ENCODE results near the gene RABGAP1L.

The RABGAP1L gene

GRCh38 chr1:174415506-174415905 is 256.2 kb downstream of the RABGAP1L start:
- no peak overlapping the region for H3K4me3 Mint-ChIP-seq
- ATAC-seq (no peak), DNase-seq (no peak)
- peaks cover 24% of the 10 kb centered on the region for H3K4me1 Mint-ChIP-seq
- H3K27ac Mint-ChIP-seq = no peak overlapping the region
- peaks cover 12 to 16% of the 10 kb centered on the region in 2 donors for H3K9me3 Mint-ChIP-seq
- no peaks in the 10 kb centered on the region for H3K27me3 Mint-ChIP-seq

- ATAC-seq (no peak), DNase-seq (no peak)
- Mint-ChIP-seq H3K4me3 (no peak overlapping the region), H3K4me1 (peaks cover 11% of the 10 kb centered on the region), H3K9me3 (no peaks in the 10 kb centered on the region), H3K27me3 (no peaks in the 10 kb centered on the region), H3K27ac (no peak overlapping the region)
These were observed 258.6 kb downstream of the RABGAP1L start for GRCh38 chr1:174417921-174418320.

GRCh38 chr1:174425121-174425520 is 265.8 kb downstream of the RABGAP1L start:
- Mint-ChIP-seq H3K4me3 (no peak overlapping the region), H3K9me3 (no peaks in the 10 kb centered on the region), H3K4me1 (no peaks in the 10 kb centered on the region), H3K27me3 (no peaks in the 10 kb centered on the region), H3K27ac (no peak overlapping the region)
- DNase-seq = no peak
- ATAC-seq = no peak

GRCh38 chr1:174426153-174426552 is 266.8 kb downstream of the RABGAP1L start:
- no peak for ATAC-seq
- Mint-ChIP-seq H3K4me1 (no peaks in the 10 kb centered on the region), H3K4me3 (no peak overlapping the region), H3K9me3 (no peaks in the 10 kb centered on the region), H3K27me3 (no peaks in the 10 kb centered on the region), H3K27ac (no peak overlapping the region)
- no peak for DNase-seq

- no peak overlapping the region for H3K4me3 Mint-ChIP-seq
These were observed 268.7 kb downstream of the RABGAP1L start for GRCh38 chr1:174428033-174428432.

GRCh38 chr1:174428739-174429138 is 269.4 kb downstream of the RABGAP1L start:
- Mint-ChIP-seq H3K9me3 (no peaks in the 10 kb centered on the region), H3K4me3 (no peak overlapping the region), H3K4me1 (no peaks in the 10 kb centered on the region), H3K27me3 (no peaks in the 10 kb centered on the region), H3K27ac (no peak overlapping the region)
- DNase-seq (no peak), ATAC-seq (no peak)

More at GRCh38 chr1:174428033-174428432, 268.7 kb downstream of the RABGAP1L start:
- H3K27me3 Mint-ChIP-seq = no peaks in the 10 kb centered on the region
- H3K4me1 Mint-ChIP-seq = no peaks in the 10 kb centered on the region
- no peaks in the 10 kb centered on the region for H3K9me3 Mint-ChIP-seq
- no peak for DNase-seq
- H3K27ac Mint-ChIP-seq = no peak overlapping the region
- ATAC-seq = no peak

- DNase-seq = no peak
- H3K27me3 Mint-ChIP-seq = no peaks in the 10 kb centered on the region
- H3K9me3 Mint-ChIP-seq = peaks cover 5 to 8% of the 10 kb centered on the region in 2 donors
- H3K27ac Mint-ChIP-seq = no peak overlapping the region
- H3K4me1 Mint-ChIP-seq = no peaks in the 10 kb centered on the region
- ATAC-seq = no peak
- H3K4me3 Mint-ChIP-seq = no peak overlapping the region
These were observed 274.1 kb downstream of the RABGAP1L start for GRCh38 chr1:174433451-174433850.

- peaks cover 5% of the 10 kb centered on the region for H3K4me1 Mint-ChIP-seq
- ATAC-seq (no peak), DNase-seq (no peak)
- no peak overlapping the region for H3K4me3 Mint-ChIP-seq
- no peaks in the 10 kb centered on the region for H3K27me3 Mint-ChIP-seq
- H3K27ac Mint-ChIP-seq = no peak overlapping the region
- H3K9me3 Mint-ChIP-seq = no peaks in the 10 kb centered on the region
These were observed 286.0 kb downstream of the RABGAP1L start for GRCh38 chr1:174445351-174445750.

GRCh38 chr1:174445817-174446216 is 286.5 kb downstream of the RABGAP1L start:
- H3K27ac Mint-ChIP-seq = peak overlapping the region in 1 of 2 donors; percentile 64

GRCh38 chr1:174447866-174448530 is 288.7 kb downstream of the RABGAP1L start, which contains the start of gene GPR52:
TSS of gene GPR52 (plus strand) at chr1:174447964. CDS start at chr1:174448112, 148 bp downstream.
- H3K4me1 Mint-ChIP-seq = peaks cover 5% of the 10 kb centered on the region
- H3K4me3 Mint-ChIP-seq = no peak within 1 kb of the TSS
- ATAC-seq (no peak), DNase-seq (no peak)
- H3K9me3 Mint-ChIP-seq = no peaks in the 10 kb centered on the region
- H3K27me3 Mint-ChIP-seq = no peaks in the 10 kb centered on the region
- no peak within 1 kb of the TSS for H3K27ac Mint-ChIP-seq

More at GRCh38 chr1:174445817-174446216, 286.5 kb downstream of the RABGAP1L start:
- H3K4me3 Mint-ChIP-seq = no peak overlapping the region
- ATAC-seq (no peak), DNase-seq (no peak)
- H3K27me3 Mint-ChIP-seq = no peaks in the 10 kb centered on the region
- H3K4me1 Mint-ChIP-seq = peaks cover 5% of the 10 kb centered on the region
- H3K9me3 Mint-ChIP-seq = no peaks in the 10 kb centered on the region

- H3K4me1 Mint-ChIP-seq = peaks cover 5% of the 10 kb centered on the region
- H3K4me3 Mint-ChIP-seq = no peak overlapping the region
- ATAC-seq (no peak), DNase-seq (no peak)
- H3K27ac Mint-ChIP-seq = no peak overlapping the region
- no peaks in the 10 kb centered on the region for H3K9me3 Mint-ChIP-seq
- H3K27me3 Mint-ChIP-seq = no peaks in the 10 kb centered on the region
These were observed 289.2 kb downstream of the RABGAP1L start for GRCh38 chr1:174448531-174448883.

GRCh38 chr1:174448974-174449373 is 289.7 kb downstream of the RABGAP1L start:
- Mint-ChIP-seq H3K4me1 (peaks cover 5% of the 10 kb centered on the region), H3K4me3 (no peak overlapping the region), H3K27ac (no peak overlapping the region), H3K9me3 (no peaks in the 10 kb centered on the region), H3K27me3 (no peaks in the 10 kb centered on the region)
- ATAC-seq (no peak), DNase-seq (no peak)

GRCh38 chr1:174451408-174451807 is 292.1 kb downstream of the RABGAP1L start:
- no peak overlapping the region for H3K4me3 Mint-ChIP-seq
- no peak for DNase-seq
- no peaks in the 10 kb centered on the region for H3K27me3 Mint-ChIP-seq
- no peak overlapping the region for H3K27ac Mint-ChIP-seq
- H3K9me3 Mint-ChIP-seq = no peaks in the 10 kb centered on the region
- ATAC-seq = no peak
- H3K4me1 Mint-ChIP-seq = no peaks in the 10 kb centered on the region

- ATAC-seq = no peak
These were observed 306.5 kb downstream of the RABGAP1L start for GRCh38 chr1:174465855-174466254.

GRCh38 chr1:174466607-174467006 is 307.3 kb downstream of the RABGAP1L start:
- Mint-ChIP-seq H3K4me3 (no peak overlapping the region), H3K4me1 (no peaks in the 10 kb centered on the region), H3K9me3 (no peaks in the 10 kb centered on the region), H3K27me3 (no peaks in the 10 kb centered on the region), H3K27ac (no peak overlapping the region)
- DNase-seq (no peak), ATAC-seq (no peak)

More at GRCh38 chr1:174465855-174466254, 306.5 kb downstream of the RABGAP1L start:
- no peak overlapping the region for H3K27ac Mint-ChIP-seq
- H3K4me3 Mint-ChIP-seq = no peak overlapping the region
- DNase-seq = no peak
- H3K9me3 Mint-ChIP-seq = no peaks in the 10 kb centered on the region
- no peaks in the 10 kb centered on the region for H3K4me1 Mint-ChIP-seq
- H3K27me3 Mint-ChIP-seq = no peaks in the 10 kb centered on the region

GRCh38 chr1:174469052-174469451 is 309.7 kb downstream of the RABGAP1L start:
- no peaks in the 10 kb centered on the region for H3K9me3 Mint-ChIP-seq
- H3K27me3 Mint-ChIP-seq = no peaks in the 10 kb centered on the region
- no peaks in the 10 kb centered on the region for H3K4me1 Mint-ChIP-seq
- no peak overlapping the region for H3K27ac Mint-ChIP-seq
- H3K4me3 Mint-ChIP-seq = no peak overlapping the region
- ATAC-seq = no peak
- no peak for DNase-seq

GRCh38 chr1:174469687-174470086 is 310.4 kb downstream of the RABGAP1L start:
- ATAC-seq = no peak
- H3K9me3 Mint-ChIP-seq = no peaks in the 10 kb centered on the region
- no peak overlapping the region for H3K4me3 Mint-ChIP-seq

More at GRCh38 chr1:174469687-174470086, 310.4 kb downstream of the RABGAP1L start:
- no peak for DNase-seq
- Mint-ChIP-seq H3K4me1 (no peaks in the 10 kb centered on the region), H3K27me3 (no peaks in the 10 kb centered on the region), H3K27ac (peak overlapping the region in 1 of 2 donors; percentile 85)

Measured in stimulated activated naive CD8-positive, alpha-beta T cell treated with anti-CD3 and anti-CD28 coated beads, Interleukin-15, amount 100 ng/mL, for 72 hours (primary cell).